Activated T-cell treated with anti-CD3 and anti-CD28 coated beads for 4 hours (primary cell): Measurements from ENCODE around the gene ATP6AP2.
A peak's percentile ranks its signal among the peaks of the same experiment; 100 is the strongest.
"Not testable (repeated sequence)": the region's sequence is repeated elsewhere in the genome, so short reads cannot be mapped to it uniquely, and the experiment has no call there.

Experiments used
- DNase-seq: peaks from one replicate; pipeline ENCODE4 v3.0.0-alpha.2; 2020

Gene ATP6AP2

DNA sequence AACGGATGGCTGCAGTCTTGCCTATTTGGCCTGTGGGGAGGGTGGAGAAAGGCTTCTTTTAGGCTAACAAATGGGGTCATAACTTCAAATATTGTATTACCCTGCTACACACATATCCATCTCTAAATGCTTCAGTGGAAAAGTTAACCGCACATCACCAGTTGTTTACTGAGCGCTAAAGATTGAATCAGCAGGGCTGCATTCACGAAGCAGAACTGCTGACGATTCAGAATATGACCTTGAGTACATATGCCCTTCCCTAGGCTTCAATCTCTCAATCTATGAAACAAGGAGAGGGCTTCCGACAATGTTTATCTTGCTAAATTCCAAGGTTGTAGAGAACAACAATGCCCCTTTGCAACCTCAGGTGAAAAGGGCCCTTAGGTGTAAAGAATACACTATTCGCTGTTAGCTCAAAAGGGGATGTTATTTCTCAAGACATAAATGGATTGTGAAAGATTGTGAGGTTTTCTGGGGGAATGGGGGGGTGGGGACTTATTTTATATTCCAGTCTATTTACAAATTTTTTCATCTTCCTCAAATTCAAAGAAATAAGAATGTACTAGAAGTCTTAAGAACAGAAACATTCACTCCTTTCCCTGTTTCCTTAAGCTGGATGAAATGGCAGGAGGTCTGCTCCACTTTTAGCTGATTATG lies 2.6 kb upstream of the ATP6AP2 start:
- DNase-seq = no peak

DNA sequence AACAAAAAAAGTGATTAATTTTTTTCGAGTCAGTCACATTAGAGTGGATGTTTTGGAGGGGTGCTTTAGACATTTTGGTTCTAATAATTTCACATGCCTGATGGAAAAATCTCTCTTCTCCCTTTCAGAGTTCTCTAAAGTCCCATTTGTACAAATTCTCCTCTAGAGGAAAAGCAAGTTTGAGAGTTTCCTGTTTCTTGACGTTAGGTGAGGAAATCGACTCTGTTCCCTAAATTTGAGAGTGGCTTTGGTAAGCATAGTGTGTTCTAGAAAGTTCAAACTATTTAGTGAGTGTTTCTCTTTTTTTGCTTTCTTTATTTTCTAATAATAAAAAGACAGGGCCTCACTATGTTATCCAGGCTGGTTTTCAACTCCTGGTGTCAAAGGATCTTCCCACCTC lies 1.6 kb upstream of the ATP6AP2 start:
- DNase-seq = no peak

DNA sequence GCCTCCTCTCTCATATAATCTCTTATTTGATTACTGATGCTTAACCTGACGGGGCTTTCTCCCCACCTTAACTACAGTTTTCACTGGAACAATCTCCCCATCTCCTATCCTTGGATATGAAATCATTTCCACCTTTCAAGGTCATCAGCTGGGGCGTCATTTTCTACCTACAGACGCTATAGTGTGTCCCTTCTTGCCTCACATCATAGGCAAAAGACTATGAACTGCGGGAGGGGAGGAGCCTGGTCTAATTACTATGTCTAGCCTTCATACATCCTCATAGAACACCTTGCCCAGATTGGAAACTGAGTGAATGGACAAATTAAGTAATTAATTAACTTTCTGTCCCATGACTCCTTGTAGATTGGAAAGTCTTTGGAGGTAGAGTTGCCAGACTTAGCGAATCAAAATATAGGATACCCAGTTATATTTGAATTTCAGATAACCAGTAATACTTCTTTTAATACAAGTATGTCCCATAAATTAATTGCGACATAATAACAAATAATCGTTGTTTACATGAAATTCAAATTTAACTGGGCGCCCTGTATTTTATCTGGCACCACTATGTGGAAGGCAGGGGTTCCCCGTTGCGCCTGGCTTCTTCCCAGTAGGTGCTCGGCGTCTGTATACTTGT lies 752 bp upstream of the ATP6AP2 start:
- no peak for DNase-seq

DNA sequence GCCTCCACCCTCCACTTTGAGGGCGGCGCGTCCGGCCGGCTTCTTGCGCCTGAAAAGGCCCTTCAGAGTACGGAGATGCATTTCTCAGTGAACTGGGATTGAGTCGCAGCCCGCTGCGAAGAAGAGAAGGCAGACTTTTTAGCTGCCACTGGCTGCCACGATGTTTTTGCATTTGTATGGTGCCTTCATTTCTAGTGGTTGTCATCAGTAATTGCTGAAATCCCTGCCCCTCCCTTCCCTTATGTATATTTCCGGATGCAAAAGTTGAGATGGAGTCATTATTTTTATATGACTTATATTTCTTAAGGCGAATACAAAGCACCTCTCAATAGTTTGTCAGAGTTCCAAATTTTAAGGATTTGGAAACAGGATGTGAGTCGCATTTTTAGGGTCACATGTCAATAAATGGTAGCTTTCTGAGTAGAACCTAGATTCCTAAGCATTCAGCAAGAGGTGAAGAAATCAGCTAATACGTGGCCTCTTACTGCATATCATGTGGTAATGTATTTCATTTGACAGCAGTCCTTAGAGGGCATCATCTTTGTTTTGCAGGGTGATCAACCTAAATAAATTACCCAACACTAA lies 658 bp downstream of the ATP6AP2 start:
- DNase-seq = no peak

DNA sequence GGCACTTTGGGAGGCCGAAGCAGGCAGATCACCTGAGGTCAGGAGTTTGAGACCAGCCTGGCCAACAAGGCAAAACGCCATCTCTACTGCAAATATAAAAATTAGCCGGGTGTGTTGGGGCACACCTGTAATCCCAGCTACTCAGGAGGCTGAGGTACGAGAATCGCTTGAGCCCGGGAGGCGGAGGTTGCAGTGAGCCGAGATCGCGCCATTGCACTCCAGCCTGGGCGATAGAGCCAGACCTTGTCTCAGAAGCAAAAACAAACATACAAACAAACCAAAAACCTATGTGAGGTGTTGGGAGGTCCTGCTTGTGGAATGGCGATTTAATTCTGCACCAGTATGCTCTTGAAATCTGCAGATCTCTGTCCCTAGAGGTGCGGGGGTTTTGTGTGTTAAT lies 1.4 kb downstream of the ATP6AP2 start:
- DNase-seq = not testable (repeated sequence)

DNA sequence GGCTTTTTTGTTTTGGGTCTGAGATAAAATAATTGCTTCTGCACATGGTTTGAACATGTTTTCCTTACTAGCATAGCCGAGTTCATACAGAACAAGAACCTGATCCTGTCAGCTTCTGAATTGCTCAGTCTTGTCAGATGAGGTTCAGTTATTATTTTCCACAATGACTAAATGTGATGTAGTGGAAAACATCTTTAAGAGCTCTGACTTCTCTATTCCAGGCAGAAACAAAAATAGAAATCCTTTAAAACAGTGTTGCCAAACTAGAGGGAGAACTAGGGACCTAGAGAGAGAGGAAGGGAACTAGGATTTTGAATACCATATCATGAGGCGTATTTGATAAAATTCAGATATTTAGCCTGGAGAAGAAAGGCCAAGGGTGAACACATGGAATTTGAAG lies 2.0 kb downstream of the ATP6AP2 start:
- DNase-seq = no peak

DNA sequence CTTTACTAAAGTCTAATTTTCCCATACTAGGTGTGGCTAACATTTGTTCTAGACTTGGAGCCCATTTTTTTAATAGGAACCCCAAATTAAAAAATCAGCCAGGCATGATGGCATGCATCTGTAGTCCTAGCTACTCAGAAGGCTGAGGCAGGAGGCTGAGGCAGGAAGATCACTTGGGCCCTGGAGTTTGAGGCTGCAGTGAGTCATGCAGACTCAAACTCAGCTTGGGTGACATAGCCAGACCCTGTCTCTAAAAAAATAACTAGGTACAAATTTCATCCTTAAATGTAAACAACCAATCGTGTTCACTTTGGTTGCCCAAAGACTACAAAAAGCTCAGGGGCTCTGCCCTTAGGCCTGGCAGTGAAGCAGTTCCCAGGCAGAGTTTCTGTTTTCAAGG lies 6.9 kb downstream of the ATP6AP2 start:
- DNase-seq = not testable (repeated sequence)

DNA sequence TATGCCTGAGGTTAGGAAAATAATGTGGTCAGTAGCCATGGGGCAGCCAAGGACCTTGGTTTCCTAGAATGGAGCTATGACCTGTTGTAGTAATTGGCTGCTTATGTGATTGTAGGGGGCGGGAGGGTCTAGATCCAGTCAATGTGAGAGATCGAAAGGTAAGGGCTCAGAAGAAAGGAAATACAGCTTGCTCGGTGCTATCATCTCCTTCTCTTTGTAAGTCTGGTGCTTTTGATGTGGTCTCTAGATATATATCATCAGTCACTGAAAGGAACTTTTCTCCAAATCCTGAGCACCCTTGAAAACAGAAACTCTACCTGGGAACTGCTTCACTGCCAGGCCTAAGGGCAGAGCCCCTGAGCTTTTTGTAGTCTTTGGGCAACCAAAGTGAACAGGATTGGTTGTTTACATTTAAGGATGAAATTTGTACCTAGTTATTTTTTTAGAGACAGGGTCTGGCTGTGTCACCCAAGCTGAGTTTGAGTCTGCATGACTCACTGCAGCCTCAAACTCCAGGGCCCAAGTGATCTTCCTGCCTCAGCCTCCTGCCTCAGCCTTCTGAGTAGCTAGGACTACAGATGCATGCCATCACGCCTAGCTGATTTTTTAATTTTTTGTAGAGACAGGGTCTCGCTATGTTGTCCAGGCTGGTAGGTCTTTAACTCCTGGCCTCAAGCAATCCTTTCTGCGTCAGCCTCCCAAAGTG lies 9.0 kb downstream of the ATP6AP2 start:
- not testable (repeated sequence) for DNase-seq

DNA sequence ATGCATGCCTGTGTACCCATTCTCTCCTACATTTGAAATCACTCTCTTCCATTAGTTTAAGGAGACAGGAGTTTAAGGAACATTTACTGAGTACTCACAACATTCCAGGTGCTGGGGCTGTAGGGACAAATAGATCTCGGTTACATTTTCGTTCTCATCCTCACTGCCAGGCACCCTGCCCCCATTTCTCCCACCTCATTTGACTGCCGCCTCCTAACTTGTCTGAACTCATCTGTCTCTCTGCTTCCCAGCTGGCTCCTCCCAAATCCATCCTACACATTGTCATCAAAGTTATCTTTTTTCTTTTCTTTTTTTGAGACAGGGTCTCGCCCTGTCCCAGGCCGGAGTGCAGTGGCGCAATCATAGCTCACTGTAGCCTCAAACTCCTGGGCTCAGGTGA lies 22.7 kb downstream of the ATP6AP2 start:
- DNase-seq = no peak

DNA sequence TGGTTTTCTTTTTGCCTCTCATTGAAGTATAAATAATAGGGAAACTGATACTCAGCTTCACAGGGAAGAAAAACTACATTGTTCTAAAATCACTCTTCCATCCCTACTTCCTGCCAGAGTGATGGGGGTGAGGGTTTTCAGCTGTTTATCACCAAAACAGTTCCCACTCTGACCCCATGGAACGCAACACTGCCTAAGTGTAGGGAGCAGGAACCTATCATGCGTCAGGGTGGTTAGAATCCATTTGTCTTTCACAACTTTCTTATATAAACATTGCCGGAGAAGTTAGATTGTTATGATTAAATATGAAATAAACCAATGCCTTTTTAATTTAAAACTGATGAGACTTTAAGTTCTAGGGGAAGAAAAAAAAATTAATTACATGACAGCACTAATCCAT lies 26.6 kb downstream of the ATP6AP2 start:
- DNase-seq = no peak

DNA sequence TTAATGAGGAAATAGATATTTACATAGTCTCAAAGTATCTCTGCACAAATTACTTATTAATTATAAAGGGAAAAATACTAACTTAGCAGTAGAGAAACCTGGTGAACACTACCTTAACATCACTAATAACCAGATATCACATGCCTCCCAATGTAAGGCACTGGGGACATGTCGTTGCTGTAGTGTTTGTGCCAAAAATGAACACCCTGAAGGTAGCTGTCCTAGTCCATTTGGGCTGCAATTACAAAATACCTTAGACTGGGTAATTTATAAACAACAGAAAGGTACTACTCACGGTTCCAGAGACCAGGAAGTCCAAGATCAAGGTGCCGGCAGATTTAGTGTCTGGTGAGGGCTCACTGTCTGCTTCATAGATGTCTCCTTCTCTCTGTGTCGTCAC lies 31.7 kb downstream of the ATP6AP2 start:
- no peak for DNase-seq

DNA sequence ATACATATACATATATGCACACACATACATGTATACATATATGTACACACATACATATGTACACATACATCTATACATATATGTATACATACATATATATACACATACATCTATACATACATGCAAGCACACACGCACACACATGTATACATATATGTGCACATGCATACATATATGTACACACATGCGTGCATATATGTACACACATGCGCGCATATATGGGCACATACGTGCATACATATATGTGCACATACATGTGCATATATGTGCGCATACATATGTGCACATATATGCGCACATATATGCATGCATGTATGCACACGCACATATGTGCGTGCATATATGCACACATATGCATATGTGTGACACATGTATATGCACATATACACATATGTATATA lies 35.2 kb downstream of the ATP6AP2 start:
- DNase-seq = no peak

DNA sequence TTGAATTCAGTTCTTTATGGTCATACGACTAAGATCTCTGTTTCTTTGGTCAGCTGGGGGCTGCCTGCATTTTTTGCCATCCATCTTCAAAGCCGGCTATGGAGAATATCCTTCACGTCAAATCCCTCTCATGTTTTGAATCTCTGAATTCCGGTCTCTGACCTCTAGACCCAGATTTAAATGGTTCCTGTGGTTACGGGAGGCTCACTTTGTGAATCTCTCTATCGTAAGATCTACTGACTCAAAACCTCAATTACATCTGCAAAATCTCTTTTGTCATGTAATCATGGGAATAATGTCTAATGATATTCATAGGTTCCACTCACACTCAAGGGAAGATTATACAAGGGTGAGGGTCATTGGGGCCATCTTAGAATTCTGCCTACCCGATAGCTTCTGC lies 36.8 kb downstream of the ATP6AP2 start:
- DNase-seq = no peak

DNA sequence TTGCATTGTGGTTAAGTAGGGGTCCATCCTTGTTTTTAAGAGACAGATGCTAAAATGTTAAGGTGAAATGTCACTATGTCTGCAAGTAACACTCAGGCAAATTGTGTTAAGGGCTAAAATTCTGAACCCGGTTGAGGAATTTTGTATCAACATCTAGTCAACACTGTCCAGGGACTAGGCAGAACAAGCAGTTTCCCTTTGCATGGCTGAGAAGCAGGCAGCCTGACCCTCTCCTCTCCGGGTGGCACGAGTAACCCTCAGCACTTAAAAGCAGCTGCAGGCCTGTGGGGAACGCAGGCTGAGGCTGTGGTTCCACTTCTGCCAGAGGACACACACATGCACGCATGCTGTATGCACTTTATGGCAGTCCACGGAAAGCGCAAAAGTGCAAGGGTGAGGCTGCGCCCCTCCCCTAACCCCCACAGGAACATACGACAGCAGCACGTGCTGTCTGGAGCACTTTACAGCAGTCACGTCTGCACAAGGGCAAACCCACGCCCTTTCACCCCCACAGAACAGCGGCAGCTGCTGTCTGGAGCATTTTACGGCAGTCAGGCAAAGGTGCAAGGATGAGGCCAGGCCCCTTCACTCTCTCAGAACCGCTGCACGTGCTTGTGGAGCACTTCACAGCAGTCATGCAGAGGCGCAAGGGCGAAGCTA lies 41.8 kb downstream of the ATP6AP2 start:
- DNase-seq = no peak

DNA sequence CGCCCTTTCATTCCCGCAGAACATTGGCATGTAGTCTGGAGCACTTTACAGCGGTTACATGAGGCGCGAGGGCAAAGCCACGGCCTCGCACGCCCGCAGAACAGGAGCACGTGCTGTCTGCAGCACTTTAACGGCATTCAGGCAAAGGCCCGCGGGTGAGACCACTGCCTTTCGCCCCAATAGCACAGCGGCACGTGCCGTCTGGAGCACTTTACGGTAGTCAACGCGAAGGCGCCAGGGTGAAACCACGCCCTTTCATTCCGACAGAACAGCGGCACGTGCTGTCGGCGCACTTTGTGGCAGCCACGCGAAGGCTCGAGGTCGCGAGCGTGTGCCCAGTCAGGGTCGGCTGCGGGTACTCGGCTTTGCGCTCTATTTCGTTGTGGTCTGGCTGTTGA lies 42.4 kb downstream of the ATP6AP2 start, which contains the start of gene MPC1L:
Gene MPC1L, plus strand, starts transcription at position 290 of the 398 bp plus-strand sequence. CDS start 138 bp downstream, outside the sequence.
- DNase-seq = no peak

DNA sequence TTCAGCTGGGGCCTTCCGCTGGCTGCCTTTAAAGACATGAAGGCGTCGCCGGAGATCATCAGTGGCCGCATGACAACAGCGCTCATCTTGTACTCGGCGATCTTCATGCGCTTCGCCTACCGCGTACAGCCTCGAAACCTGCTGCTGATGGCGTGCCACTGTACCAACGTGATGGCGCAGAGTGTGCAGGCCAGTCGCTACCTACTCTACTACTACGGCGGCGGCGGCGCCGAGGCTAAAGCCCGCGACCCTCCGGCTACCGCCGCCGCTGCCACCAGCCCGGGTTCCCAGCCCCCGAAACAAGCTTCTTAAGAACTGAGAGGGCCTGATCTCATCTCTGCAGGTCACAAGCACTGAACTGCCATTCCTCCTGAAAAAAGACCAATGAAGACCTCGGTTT lies 42.9 kb downstream of the ATP6AP2 start:
- no peak for DNase-seq

DNA sequence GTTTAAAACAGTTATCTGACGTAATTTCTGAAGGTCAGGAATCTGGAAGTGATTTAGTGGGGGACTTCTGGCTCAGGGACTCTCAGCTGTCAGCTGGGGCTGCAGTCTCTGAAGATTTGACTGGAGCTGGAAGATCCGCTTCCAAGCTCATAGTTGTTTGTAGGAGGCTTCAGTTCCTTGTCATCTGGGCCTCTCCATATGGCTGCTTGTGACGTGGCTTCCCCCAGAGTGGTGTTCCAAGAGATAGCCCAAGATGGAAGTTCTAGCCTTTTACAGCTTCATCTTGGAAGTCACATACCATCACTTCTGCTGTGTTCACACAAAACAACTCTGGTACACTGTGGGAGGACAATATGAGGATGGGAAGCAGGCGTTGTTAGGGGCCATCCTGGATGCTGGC lies 44.5 kb downstream of the ATP6AP2 start:
- DNase-seq = no peak

DNA sequence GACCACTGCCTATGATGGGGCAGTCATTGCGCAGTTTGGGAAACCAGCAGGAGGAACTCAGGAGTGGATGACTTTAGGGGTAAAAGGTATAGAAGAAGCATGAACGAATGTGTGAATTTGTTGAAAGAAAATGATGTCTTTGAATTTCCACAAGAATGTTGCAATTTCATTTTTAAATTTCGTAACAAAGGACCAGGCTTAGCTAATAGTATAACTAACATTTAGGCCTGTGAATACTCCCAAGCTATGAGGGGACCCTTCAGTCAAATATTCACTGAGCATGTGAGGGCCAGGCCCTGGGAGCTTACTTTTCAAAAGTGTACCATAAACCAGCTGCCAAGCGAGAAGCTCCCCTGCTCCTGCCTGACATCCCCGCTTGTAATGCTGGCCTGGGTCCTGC lies 47.7 kb downstream of the ATP6AP2 start:
- no peak for DNase-seq

DNA sequence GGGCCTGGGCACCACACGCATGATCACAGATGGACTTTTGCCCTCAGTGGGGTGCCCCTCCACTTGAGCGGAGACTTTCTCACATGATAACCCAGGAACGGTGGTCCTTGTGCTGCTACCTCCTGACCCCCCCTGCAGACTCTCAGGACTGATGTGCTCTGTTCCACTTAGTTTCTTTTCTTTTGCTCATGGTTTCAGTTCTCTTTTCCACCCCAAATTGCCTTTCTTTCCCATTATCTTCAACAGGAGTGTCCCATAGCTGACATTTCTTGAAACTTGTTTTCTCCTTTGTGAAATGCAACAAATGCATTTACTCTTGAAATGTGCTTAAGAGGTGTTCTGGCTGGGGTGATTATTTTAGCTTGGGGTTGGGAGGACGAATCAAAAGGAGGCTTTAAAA lies 51.4 kb downstream of the ATP6AP2 start:
- no peak for DNase-seq

DNA sequence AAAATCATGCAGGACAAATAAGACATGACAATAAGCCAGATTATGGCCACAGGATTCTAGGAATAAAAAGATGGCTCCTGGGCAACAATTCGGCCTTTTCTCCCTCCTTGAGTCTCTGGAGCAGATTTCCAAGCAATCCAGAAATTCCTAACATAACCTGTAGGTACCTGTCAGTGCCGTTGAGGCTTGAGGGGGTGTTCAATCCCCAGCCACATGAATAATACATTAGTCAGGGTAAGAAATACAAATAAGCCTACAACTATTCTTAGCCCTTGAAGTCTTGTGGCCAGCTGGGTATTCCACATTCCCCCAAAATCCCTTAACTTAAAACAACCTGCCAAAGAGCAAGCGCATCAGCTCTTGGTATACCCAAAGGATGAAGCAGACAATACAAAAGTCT lies 56.9 kb downstream of the ATP6AP2 start:
- no peak for DNase-seq

DNA sequence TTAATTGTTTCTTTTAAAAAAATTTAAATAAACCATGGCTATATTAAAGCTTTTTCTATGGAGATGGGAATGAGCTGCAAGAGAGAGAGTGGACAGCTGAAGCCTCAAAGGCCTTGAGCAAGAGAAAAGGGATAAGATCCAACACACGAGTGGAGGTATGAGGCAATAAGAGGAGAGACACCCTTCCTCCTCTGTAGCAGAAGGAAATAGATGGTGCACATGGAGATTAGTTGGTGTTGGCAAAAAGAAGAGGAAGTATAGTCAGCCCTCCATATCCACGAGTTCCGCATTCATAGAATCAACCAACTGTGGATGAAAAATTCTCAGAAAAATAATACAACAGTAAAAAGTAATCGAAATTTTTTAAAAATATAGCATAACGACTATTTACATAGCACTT lies 63.4 kb downstream of the ATP6AP2 start:
- no peak for DNase-seq

DNA sequence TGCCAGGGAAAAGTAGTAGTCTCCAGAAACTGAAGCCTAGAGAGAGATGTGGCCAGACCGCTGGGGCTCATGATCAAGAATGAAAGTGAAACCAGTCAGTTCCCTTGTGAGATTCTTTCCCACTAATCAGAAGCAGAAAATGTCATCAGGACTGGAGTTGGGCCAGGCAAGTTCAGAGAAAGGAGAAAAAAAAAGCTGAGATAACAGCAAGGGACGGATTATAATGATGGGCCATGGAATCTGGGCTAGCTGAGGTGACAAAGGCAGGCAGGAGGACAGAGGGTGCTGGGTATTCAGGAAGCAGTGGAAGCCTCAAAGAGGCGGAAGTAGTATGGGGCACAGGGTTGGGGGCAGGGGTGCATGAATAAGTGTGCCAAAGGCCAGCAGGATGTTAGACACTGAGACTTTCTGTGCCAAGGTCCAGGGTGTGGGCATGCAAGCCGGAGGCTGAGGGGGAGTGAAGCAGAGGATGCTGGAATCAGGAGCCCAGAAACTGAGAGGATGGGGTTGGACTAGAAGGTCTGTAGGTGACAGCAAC lies 64.1 kb downstream of the ATP6AP2 start:
- peak; percentile 23 for DNase-seq
